PFSK-1 (cell line): ENCODE data around the gene MYMK.

Source experiments
- POLR2AphosphoS5 ChIP-seq: IDR thresholded peaks from 2 replicates; pipeline ENCODE4 v1.6.1; 2012; ENCODE audit warnings: low read depth, mild to moderate bottlenecking, control low read depth, low read length, moderate library complexity
- TF ChIP-seq, protein P1 (sequence below), 2 experiments: IDR thresholded peaks; 2 replicates each; pipeline versions ENCODE4 v1.6.1 to v1.8.0; 2011 to 2012; ENCODE audit warnings: low read depth in 2 of 2, low read length in 2 of 2, control low read depth in 1 of 2, inconsistent platforms in 1 of 2, mild to moderate bottlenecking in 1 of 2, moderate library complexity in 1 of 2; ENCODE audit not compliant: insufficient read depth in 1 of 2

DNA sequence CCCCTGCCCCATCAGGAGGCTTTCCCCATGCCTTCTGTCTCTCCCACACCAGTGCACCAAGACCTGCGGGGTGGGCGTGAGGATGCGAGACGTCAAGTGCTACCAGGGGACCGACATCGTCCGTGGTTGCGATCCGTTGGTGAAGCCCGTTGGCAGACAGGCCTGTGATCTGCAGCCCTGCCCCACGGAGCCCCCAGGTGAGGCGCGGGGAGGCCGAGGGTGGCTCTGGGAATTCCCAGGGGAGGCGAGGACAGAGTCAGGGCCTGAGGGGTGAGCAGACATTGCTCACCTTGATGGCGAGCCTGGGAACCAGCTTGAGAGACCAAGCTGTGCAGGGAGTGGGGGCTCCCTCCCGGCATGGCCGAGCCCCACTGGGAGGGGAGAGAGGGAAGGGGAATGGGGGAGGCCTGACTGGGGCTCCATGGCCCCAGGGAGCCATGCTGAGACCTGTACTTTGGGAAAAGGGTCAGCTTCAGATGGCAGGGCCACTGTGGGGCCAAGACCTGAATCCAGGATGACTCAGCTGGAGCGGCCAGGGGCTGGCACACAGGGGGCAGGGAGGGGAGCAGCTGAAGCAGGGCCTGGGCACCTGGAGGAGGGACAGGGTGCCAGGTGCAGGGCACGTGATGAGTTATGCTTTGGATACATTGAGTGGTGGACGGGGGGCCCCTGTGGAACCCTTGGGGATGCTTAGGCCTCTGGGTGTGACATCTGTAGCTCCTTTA lies 49.2 kb upstream of the MYMK start:
- TF ChIP-seq POLR2AphosphoS5 = no peak
- TF ChIP-seq, protein P1, sequence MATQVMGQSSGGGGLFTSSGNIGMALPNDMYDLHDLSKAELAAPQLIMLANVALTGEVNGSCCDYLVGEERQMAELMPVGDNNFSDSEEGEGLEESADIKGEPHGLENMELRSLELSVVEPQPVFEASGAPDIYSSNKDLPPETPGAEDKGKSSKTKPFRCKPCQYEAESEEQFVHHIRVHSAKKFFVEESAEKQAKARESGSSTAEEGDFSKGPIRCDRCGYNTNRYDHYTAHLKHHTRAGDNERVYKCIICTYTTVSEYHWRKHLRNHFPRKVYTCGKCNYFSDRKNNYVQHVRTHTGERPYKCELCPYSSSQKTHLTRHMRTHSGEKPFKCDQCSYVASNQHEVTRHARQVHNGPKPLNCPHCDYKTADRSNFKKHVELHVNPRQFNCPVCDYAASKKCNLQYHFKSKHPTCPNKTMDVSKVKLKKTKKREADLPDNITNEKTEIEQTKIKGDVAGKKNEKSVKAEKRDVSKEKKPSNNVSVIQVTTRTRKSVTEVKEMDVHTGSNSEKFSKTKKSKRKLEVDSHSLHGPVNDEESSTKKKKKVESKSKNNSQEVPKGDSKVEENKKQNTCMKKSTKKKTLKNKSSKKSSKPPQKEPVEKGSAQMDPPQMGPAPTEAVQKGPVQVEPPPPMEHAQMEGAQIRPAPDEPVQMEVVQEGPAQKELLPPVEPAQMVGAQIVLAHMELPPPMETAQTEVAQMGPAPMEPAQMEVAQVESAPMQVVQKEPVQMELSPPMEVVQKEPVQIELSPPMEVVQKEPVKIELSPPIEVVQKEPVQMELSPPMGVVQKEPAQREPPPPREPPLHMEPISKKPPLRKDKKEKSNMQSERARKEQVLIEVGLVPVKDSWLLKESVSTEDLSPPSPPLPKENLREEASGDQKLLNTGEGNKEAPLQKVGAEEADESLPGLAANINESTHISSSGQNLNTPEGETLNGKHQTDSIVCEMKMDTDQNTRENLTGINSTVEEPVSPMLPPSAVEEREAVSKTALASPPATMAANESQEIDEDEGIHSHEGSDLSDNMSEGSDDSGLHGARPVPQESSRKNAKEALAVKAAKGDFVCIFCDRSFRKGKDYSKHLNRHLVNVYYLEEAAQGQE (IDR thresholded peaks at IDR 0.05; ENCODE audit: insufficient read depth in 1 of 2, low read depth in 2 of 2, low read length in 2 of 2) = no peak
